ENCODE measurements around the gene CC2D1B.

CC2D1B gene

DNA sequence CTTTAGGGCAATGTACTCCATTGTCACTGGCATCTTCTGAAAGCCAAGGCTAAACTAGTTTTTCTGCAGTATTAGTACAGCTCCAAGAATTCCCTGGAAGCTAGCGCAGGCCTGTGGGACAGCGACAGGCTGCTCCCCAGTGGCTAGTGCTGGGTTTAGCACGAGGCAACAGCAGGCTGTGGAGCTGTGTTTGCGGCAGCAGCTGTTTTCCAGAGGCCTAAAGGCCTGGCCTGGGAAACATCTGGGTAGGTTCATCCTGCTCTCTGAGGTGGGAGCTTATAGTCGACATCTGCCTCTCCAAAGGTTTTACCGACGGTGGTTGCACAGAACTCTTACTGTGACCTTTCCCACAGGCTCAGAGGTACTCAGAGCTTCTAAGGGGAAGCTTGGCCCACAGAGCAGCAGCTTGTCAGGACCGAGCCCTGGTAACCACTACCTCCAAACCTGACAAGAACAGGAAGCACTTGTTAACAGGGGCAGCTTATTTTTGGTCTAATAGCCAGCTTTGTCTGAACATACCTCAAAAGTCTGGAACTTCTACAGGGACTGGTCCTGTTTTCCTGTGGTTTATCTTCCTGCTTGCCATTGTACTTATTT, 17.2 kb downstream of the CC2D1B start:
- Mint-ChIP-seq H3K4me3 (no peak overlapping the region), H3K9me3 (no peaks in the 10 kb centered on the region), H3K36me3 (ENCODE audit: low read depth) (peaks cover 18% of the 10 kb centered on the region), H3K4me1 (ENCODE audit: low read depth) (no peaks in the 10 kb centered on the region), H3K27ac (no peak overlapping the region), H3K27me3 (ENCODE audit: low read depth) (no peaks in the 10 kb centered on the region)
- DNase-seq (ENCODE audit: low spot score), result no peak

- H3K36me3 Mint-ChIP-seq (ENCODE audit: low read depth), result peaks cover 4% of the 10 kb centered on the region
- no peaks in the 10 kb centered on the region for H3K4me1 Mint-ChIP-seq (ENCODE audit: low read depth)
- no peak for DNase-seq (ENCODE audit: low spot score)
- H3K9me3 Mint-ChIP-seq, result no peaks in the 10 kb centered on the region
- no peak overlapping the region for H3K27ac Mint-ChIP-seq
- H3K4me3 Mint-ChIP-seq, result no peak overlapping the region
- no peaks in the 10 kb centered on the region for H3K27me3 Mint-ChIP-seq (ENCODE audit: low read depth)
Measured at GRCh38 chr1:52346653-52347052, 19.4 kb downstream of the CC2D1B start.

- no peak for DNase-seq (ENCODE audit: low spot score)
- peaks cover under 1% of the 10 kb centered on the region for H3K36me3 Mint-ChIP-seq (ENCODE audit: low read depth)
- H3K4me3 Mint-ChIP-seq, result no peak overlapping the region
- H3K27me3 Mint-ChIP-seq (ENCODE audit: low read depth), result no peaks in the 10 kb centered on the region
- no peak overlapping the region for H3K27ac Mint-ChIP-seq
- H3K9me3 Mint-ChIP-seq, result no peaks in the 10 kb centered on the region
- no peaks in the 10 kb centered on the region for H3K4me1 Mint-ChIP-seq (ENCODE audit: low read depth)
Measured at GRCh38 chr1:52345252-52345651, 20.8 kb downstream of the CC2D1B start.

- H3K27ac Mint-ChIP-seq, result no peak overlapping the region
- H3K4me1 Mint-ChIP-seq (ENCODE audit: low read depth), result no peaks in the 10 kb centered on the region
- no peak for DNase-seq (ENCODE audit: low spot score)
- no peak overlapping the region for H3K4me3 Mint-ChIP-seq
- H3K9me3 Mint-ChIP-seq, result no peaks in the 10 kb centered on the region
- H3K27me3 Mint-ChIP-seq (ENCODE audit: low read depth), result no peaks in the 10 kb centered on the region
- H3K36me3 Mint-ChIP-seq (ENCODE audit: low read depth), result no peaks in the 10 kb centered on the region
Measured at GRCh38 chr1:52343979-52344378, 22.0 kb downstream of the CC2D1B start.

- DNase-seq (ENCODE audit: low spot score), result no peak
- Mint-ChIP-seq H3K36me3 (ENCODE audit: low read depth) (no peaks in the 10 kb centered on the region), H3K9me3 (no peaks in the 10 kb centered on the region), H3K4me1 (ENCODE audit: low read depth) (no peaks in the 10 kb centered on the region), H3K27ac (no peak overlapping the region), H3K27me3 (ENCODE audit: low read depth) (no peaks in the 10 kb centered on the region), H3K4me3 (no peak overlapping the region)
Measured at GRCh38 chr1:52341655-52342260, 24.2 kb downstream of the CC2D1B start.

GRCh38 chr1:52337439-52337838, 28.6 kb downstream of the CC2D1B start:
- no peaks in the 10 kb centered on the region for H3K9me3 Mint-ChIP-seq
- H3K36me3 Mint-ChIP-seq (ENCODE audit: low read depth), result no peaks in the 10 kb centered on the region
- H3K4me3 Mint-ChIP-seq, result no peak overlapping the region
- no peaks in the 10 kb centered on the region for H3K27me3 Mint-ChIP-seq (ENCODE audit: low read depth)
- H3K4me1 Mint-ChIP-seq (ENCODE audit: low read depth), result no peaks in the 10 kb centered on the region
- no peak overlapping the region for H3K27ac Mint-ChIP-seq
- no peak for DNase-seq (ENCODE audit: low spot score)

GRCh38 chr1:52334906-52335528, 31.0 kb downstream of the CC2D1B start:
- Mint-ChIP-seq H3K9me3 (no peaks in the 10 kb centered on the region), H3K4me1 (ENCODE audit: low read depth) (peaks cover 2% of the 10 kb centered on the region), H3K4me3 (no peak overlapping the region), H3K36me3 (ENCODE audit: low read depth) (no peaks in the 10 kb centered on the region), H3K27me3 (ENCODE audit: low read depth) (no peaks in the 10 kb centered on the region), H3K27ac (no peak overlapping the region)
- no peak for DNase-seq (ENCODE audit: low spot score)

DNA sequence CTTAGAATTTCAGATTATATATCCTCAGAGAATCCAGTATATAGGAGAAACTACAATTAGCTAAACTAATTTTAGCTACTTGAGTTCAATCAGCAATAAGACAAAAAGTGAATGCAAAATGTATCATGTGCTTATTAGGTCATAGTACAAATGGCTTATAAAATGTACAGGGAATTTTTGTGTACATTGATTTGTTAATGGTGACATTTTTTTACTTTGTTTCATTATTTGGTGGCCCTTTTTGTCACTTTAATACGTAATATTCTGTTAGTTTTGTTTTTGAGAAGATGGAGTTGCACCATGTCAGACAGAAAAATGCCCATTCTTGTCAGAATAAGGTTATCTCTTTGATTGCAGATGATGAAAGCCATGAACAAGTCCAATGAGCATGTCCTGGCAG, 33.6 kb downstream of the CC2D1B start:
- H3K27me3 Mint-ChIP-seq (ENCODE audit: low read depth), result no peaks in the 10 kb centered on the region
- H3K4me3 Mint-ChIP-seq, result no peak overlapping the region
- DNase-seq (ENCODE audit: low spot score), result no peak
- no peaks in the 10 kb centered on the region for H3K9me3 Mint-ChIP-seq
- peaks cover 2% of the 10 kb centered on the region for H3K36me3 Mint-ChIP-seq (ENCODE audit: low read depth)
- H3K27ac Mint-ChIP-seq, result no peak overlapping the region
- H3K4me1 Mint-ChIP-seq (ENCODE audit: low read depth), result peaks cover 2% of the 10 kb centered on the region

GRCh38 chr1:52328615-52329014, 37.4 kb downstream of the CC2D1B start:
- no peaks in the 10 kb centered on the region for H3K27me3 Mint-ChIP-seq (ENCODE audit: low read depth)
- H3K36me3 Mint-ChIP-seq (ENCODE audit: low read depth), result peaks cover 2% of the 10 kb centered on the region
- H3K9me3 Mint-ChIP-seq, result no peaks in the 10 kb centered on the region
- H3K4me1 Mint-ChIP-seq (ENCODE audit: low read depth), result peaks cover 2% of the 10 kb centered on the region
- DNase-seq (ENCODE audit: low spot score), result no peak
- no peak overlapping the region for H3K4me3 Mint-ChIP-seq
- no peak overlapping the region for H3K27ac Mint-ChIP-seq

DNA sequence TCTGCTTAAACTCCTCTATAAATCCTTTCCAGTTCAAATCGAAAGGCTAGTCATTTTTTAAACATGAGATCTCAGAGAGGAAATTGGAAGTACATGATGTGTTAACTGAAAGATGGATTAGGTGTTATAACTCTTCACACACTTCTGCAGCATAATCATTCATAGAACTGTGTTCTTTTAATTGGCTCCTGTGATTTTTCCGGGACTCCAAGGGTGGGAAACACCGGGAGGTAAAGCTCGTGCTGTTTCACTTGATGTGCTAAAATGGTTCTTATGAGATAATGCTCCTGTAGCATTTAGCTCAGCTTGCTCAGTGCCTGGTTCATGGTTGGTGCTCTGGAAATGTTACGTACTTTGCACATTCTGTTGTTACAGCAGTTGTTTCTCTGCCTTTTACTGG, 40.2 kb downstream of the CC2D1B start:
- peaks cover 2% of the 10 kb centered on the region for H3K4me1 Mint-ChIP-seq (ENCODE audit: low read depth)
- no peak overlapping the region for H3K4me3 Mint-ChIP-seq
- no peak for DNase-seq (ENCODE audit: low spot score)
- no peaks in the 10 kb centered on the region for H3K9me3 Mint-ChIP-seq
- H3K36me3 Mint-ChIP-seq (ENCODE audit: low read depth), result peaks cover 2% of the 10 kb centered on the region
- no peak overlapping the region for H3K27ac Mint-ChIP-seq
- H3K27me3 Mint-ChIP-seq (ENCODE audit: low read depth), result no peaks in the 10 kb centered on the region

GRCh38 chr1:52323731-52324130, 42.3 kb downstream of the CC2D1B start:
- Mint-ChIP-seq H3K9me3 (no peaks in the 10 kb centered on the region), H3K27me3 (ENCODE audit: low read depth) (no peaks in the 10 kb centered on the region), H3K4me1 (ENCODE audit: low read depth) (no peaks in the 10 kb centered on the region), H3K27ac (no peak overlapping the region), H3K36me3 (ENCODE audit: low read depth) (no peaks in the 10 kb centered on the region), H3K4me3 (no peak overlapping the region)
- no peak for DNase-seq (ENCODE audit: low spot score)

GRCh38 chr1:52321061-52321460, 44.9 kb downstream of the CC2D1B start:
- H3K9me3 Mint-ChIP-seq, result no peaks in the 10 kb centered on the region
- H3K4me3 Mint-ChIP-seq, result no peak overlapping the region
- no peaks in the 10 kb centered on the region for H3K4me1 Mint-ChIP-seq (ENCODE audit: low read depth)
- no peak for DNase-seq (ENCODE audit: low spot score)
- no peaks in the 10 kb centered on the region for H3K27me3 Mint-ChIP-seq (ENCODE audit: low read depth)
- H3K36me3 Mint-ChIP-seq (ENCODE audit: low read depth), result no peaks in the 10 kb centered on the region
- no peak overlapping the region for H3K27ac Mint-ChIP-seq

DNA sequence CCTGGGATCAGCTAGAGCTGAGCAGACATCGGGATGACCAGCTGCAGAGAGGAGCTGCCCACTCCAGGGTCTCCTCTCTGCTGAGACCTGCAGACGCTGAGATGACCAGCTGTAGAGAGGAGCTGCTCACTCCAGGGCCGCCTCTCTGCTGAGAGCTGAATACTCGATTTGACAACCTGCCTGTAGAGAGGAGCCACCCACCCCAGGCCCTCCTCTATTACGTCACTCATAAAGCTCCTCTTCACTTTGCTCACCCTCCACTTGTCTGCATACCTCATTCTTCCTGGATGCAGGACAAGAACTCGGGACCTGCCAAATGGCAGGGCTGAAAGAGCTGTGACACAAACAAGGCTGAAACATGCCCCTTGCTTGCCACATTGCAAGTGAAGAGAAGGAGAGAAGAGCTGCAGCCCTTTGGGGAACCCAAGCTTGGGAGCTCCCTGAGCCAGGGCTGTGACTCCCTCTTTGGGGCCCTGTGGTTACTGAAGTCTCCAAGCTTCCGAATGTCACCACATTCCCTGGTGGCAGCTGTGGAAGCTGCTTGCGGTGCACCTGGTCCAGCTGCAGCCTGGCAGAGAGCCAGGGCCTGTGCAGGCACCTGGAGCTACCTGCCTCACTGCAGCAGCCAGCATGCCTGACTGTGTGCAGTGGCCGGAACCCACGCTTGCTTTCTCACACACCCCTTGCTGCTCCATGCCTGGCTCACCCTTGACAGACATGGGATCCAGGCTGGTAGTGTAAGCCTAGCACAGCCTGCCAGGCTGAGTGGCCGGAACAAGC, 59.6 kb downstream of the CC2D1B start:
- Mint-ChIP-seq H3K36me3 (ENCODE audit: low read depth) (no peaks in the 10 kb centered on the region), H3K4me3 (no peak overlapping the region), H3K27me3 (ENCODE audit: low read depth) (no peaks in the 10 kb centered on the region), H3K27ac (no peak overlapping the region), H3K9me3 (no peaks in the 10 kb centered on the region), H3K4me1 (ENCODE audit: low read depth) (no peaks in the 10 kb centered on the region)
- no peak for DNase-seq (ENCODE audit: low spot score)
